Activated T-cell treated with anti-CD3 and anti-CD28 coated beads, Interleukin-2, amount 50 U/mL, for 4 hours (primary cell): ENCODE results near the gene HSPA5. TPM values are rescaled to one million over a fixed set of nuclear protein-coding genes. Genes with fewer than 3 reads are reported as not detected.
A peak's percentile ranks its signal among the peaks of the same experiment; 100 is the strongest.
"Not testable (repeated sequence)": the region's sequence is repeated elsewhere in the genome, so short reads cannot be mapped to it uniquely, and the experiment has no call there.

Experiments used
- ATAC-seq, 2 donors: fragments of 200-7000 bp; cut with Tn5 transposase; one replicate each; pipeline ENCODE4 v1.10.0; 2021
- DNase-seq: peaks from one replicate; pipeline ENCODE4 v3.0.0-alpha.2; 2020
- H3K27me3 Mint-ChIP-seq: one replicate; pipeline ENCODE4 v1.8.0; 2021; ENCODE audit warnings: low read depth, mixed read lengths
- H3K36me3 Mint-ChIP-seq: one replicate; pipeline ENCODE4 v1.8.0; 2022; ENCODE audit warnings: mixed read lengths; ENCODE audit not compliant: insufficient read depth
- H3K4me1 Mint-ChIP-seq: one replicate; pipeline ENCODE4 v1.8.0; 2021; ENCODE audit warnings: low read depth, mixed read lengths
- H3K4me3 Mint-ChIP-seq: one replicate; pipeline ENCODE4 v1.8.0; 2021; ENCODE audit warnings: mild to moderate bottlenecking, moderate library complexity, mixed read lengths
- H3K9me3 Mint-ChIP-seq: one replicate; pipeline ENCODE4 v1.8.0; 2021; ENCODE audit warnings: mixed read lengths
- total RNA-seq, 3 donors: library from RNA; stranded (reverse); gene quantifications; one replicate each; pipeline ENCODE4 v1.2.1, GENCODE V29; 2021

The HSPA5 gene
- total RNA-seq: 100 to 1,000 TPM; 303 to 366 (median 310) TPM

DNA sequence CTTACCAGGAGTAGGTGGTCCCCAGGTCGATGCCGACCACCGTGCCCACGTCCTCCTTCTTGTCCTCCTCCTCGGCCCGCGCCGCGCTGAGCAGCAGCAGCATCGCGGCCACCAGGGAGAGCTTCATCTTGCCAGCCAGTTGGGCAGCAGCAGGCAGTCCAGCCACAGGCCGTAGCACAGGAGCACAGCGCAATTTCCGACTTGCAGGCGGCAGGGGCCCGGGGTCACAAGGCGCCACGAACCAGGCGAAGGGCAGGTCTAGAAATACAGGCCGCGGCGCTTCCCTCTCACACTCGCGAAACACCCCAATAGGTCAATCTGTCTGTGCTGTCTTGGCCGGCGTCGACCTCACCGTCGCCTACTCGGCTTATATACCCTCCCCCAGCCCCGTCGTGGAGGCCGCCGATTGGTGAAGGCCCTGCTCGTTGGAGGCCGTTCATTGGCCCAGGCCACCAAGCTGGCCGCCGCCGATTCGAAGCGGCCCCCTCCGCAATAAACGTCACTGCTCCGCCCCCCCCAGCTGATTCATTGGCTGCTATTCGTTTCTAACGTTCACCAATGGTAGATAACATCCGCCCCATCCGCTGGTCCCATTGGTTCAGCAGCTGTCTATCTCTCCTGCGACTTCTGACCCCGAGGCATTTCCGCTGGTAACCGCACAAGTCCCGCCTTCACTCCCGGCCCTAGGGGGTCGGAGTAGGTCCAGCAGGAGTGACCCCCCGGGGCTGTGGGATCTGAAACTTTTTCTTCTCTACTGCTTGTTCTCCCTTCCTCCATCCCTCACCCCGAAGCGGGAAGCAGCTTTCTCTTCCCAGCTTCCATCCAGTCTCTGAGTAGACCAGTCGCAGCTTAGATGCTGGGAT lies at the start of gene HSPA5:
HSPA5 (minus strand) TSS at position 344 of the 863 bp plus-strand sequence; CDS start at position 127, 217 bp downstream.
- Mint-ChIP-seq H3K4me1 (peaks cover 43% of the 10 kb centered on the region), H3K9me3 (no peaks in the 10 kb centered on the region), H3K4me3 (peak within 1 kb of the TSS; percentile 99), H3K36me3 (peaks cover 45% of the 10 kb centered on the region), H3K27me3 (no peaks in the 10 kb centered on the region)
- ATAC-seq (peak; percentile 92 to 94), DNase-seq (peak; percentile 100)

DNA sequence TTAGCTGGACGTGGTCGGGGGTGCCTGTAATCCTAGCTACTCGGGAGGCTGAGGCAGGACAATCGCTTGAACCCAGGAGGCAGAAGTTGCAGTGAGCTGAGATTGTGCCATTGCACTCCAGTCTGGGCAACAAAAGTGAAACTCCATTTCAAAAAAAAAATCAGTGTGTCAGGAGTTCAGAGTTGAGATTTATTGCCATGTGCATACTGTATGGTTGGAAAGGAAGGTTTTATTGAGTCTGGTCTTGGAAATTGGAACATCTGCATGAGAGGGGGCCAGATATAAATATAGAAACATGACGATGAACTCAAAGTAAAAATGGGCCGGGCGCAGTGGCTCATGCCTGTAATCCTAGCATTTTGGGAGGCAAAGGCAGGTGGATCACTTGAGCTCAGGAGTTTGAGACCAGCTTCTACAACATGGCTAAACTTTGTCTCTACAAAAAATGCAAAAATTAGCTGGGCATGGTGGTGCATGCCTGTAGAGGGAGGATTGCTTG lies 45.8 kb upstream of the HSPA5 start:
- DNase-seq, H3K36me3 Mint-ChIP-seq, H3K4me3 Mint-ChIP-seq, ATAC-seq, H3K9me3 Mint-ChIP-seq, H3K27me3 Mint-ChIP-seq: not testable (repeated sequence)
- H3K4me1 Mint-ChIP-seq: peaks cover 10% of the 10 kb centered on the region

DNA sequence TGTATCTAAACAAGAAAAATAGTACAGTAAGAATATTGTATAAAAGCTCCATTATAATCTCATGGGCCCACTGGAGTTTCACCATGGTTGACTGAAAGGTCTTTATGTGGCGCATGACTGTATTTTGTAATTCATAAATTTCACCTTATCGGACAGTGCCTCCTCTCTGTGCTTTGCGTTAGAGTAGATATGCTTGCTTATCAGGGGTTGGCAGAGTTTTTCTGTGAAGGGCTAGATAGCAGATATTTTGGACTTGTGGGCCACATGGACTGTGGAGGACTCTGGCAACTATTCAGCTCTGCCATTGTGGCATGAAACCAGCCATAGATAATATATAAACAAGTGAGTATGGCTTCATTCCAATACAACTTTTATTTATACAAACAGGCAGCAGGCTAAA lies 43.7 kb upstream of the HSPA5 start:
- DNase-seq (no peak), ATAC-seq (no peak)
- Mint-ChIP-seq H3K9me3 (no peaks in the 10 kb centered on the region), H3K4me1 (peaks cover 10% of the 10 kb centered on the region), H3K27me3 (no peaks in the 10 kb centered on the region), H3K4me3 (no peak overlapping the region), H3K36me3 (peaks cover 1% of the 10 kb centered on the region)

DNA sequence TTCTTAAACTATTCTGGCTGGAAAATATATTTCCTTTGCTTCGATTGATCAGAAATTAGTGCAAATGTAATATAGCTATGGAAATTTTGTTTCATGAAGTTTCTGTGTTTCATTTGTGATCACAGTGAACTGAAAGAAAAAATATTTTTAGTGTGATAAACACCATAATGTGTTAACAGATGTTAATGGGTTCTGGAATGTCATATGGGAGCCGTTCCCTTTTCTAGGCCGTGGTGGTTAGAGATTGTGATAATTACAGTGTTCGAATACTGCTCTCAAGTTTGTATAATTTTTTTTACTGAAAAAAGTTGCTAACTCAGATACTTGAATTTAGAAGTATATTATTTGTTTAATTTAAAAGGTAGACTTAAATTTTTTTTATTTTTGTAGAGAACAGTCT lies 39.8 kb upstream of the HSPA5 start:
- Mint-ChIP-seq H3K4me3 (no peak overlapping the region), H3K9me3 (no peaks in the 10 kb centered on the region), H3K4me1 (peaks cover 7% of the 10 kb centered on the region), H3K27me3 (no peaks in the 10 kb centered on the region), H3K36me3 (peaks cover 2% of the 10 kb centered on the region)
- no peak for ATAC-seq
- no peak for DNase-seq

DNA sequence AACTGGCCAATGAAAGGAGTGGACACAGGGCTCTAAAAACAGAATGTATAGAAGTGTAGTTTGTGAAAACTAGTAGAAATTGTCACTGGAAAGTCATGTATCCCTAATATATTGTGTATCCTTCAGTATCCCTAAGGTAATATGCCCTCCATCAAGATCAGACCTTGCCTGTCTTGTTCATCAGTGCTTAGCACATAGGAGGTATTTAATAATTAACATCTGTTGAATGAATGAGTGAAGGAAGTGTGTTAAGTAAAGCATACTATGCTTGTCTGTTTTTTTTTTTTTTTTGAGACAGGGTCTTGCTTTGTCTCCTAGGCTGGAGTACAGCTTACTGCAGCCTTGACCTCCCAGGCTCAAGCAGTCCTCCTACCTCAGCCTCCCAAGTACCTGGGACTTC lies 36.3 kb upstream of the HSPA5 start:
- H3K9me3 Mint-ChIP-seq: no peaks in the 10 kb centered on the region
- ATAC-seq (no peak), DNase-seq (no peak)
- H3K4me1 Mint-ChIP-seq: peaks cover 6% of the 10 kb centered on the region
- peaks cover 2% of the 10 kb centered on the region for H3K36me3 Mint-ChIP-seq
- H3K4me3 Mint-ChIP-seq: no peak overlapping the region
- no peaks in the 10 kb centered on the region for H3K27me3 Mint-ChIP-seq

DNA sequence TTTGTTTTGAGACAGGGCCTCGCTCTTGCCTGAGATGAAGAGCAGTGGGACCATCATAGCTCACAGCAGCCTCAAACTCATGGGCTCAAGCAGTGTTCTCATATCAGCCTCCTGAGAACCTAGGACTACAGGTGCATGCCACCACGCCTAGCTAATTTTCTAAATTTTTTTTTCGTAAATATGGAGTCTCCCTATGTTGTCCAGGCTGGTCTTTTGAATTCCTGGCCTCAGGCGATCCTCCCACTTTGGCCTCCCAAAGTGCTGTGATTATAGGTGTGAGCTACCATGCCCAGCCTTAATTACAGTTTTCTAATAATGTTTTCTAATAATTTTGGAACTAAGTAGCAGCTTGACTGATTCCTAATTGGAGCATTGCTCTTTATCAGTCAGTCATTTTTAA lies 35.6 kb upstream of the HSPA5 start:
- DNase-seq: no peak
- Mint-ChIP-seq H3K27me3 (no peaks in the 10 kb centered on the region), H3K4me1 (peaks cover 8% of the 10 kb centered on the region), H3K36me3 (peaks cover 2% of the 10 kb centered on the region), H3K9me3 (no peaks in the 10 kb centered on the region), H3K4me3 (no peak overlapping the region)
- ATAC-seq: no peak

DNA sequence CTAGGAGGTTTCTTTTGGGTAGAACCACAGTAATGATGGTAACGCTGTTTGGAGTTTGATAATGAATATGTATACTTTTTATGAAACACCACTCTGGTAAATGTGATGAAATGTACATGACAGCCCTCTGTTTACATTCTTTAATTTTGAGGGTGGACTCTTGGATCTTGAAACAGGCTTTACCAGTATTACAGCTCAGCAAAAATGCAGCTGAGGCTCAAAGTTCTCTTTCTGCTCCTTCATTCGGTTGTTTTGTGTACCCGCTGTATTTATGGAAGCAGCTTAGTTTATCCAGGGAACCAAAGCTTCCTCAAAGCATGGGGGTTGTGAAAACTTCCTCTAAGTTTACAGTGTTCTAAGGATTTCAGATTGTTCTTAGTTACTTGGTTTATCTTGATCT lies 31.6 kb upstream of the HSPA5 start:
- Mint-ChIP-seq H3K4me3 (no peak overlapping the region), H3K27me3 (no peaks in the 10 kb centered on the region), H3K4me1 (peaks cover 21% of the 10 kb centered on the region), H3K36me3 (peaks cover 10% of the 10 kb centered on the region), H3K9me3 (no peaks in the 10 kb centered on the region)
- no peak for DNase-seq
- no peak for ATAC-seq

DNA sequence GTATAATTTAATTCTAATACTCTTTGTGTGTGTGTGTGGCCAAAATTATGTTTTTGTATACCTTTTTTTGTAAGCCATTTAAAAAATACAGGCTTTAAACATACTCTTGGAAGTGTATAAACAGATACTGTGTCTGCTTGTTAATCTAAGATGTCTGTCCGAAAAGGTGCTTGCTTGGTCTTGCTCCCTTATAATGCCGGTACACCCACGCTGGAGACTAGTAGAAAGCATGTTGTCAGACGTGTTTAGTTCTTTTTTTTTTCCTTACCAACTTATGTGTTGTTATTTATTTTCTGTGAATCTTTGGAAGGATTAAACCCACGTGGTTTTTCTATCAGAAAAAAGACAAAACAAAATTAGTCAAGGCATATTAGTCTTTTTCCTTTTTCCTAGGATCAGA lies 29.9 kb upstream of the HSPA5 start:
- no peak for ATAC-seq
- H3K36me3 Mint-ChIP-seq: peaks cover 13% of the 10 kb centered on the region

DNA sequence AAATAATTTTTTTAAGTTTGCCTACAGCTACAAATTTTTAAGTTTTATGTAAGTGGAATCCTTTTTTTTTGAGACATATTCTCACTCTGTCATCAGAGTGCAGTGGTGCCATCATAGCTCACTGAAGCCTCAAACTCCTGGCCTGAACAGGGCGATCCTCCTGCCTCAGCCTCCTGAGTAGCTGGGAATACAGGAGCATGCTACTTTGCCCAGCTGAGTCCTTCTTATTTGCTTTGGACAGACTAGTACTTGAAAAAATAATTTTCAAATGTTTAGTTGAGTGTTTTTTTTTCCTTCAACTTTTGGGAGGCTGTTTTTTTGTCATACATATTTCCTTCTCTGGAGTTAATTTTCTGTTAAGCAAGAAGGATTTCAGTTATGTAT lies 27.9 kb upstream of the HSPA5 start:
- H3K4me1 Mint-ChIP-seq: peaks cover 32% of the 10 kb centered on the region

More for the DNA sequence above, 29.9 kb upstream of the HSPA5 start:
- Mint-ChIP-seq H3K4me3 (no peak overlapping the region), H3K4me1 (peaks cover 21% of the 10 kb centered on the region), H3K9me3 (no peaks in the 10 kb centered on the region), H3K27me3 (no peaks in the 10 kb centered on the region)
- no peak for DNase-seq

DNA sequence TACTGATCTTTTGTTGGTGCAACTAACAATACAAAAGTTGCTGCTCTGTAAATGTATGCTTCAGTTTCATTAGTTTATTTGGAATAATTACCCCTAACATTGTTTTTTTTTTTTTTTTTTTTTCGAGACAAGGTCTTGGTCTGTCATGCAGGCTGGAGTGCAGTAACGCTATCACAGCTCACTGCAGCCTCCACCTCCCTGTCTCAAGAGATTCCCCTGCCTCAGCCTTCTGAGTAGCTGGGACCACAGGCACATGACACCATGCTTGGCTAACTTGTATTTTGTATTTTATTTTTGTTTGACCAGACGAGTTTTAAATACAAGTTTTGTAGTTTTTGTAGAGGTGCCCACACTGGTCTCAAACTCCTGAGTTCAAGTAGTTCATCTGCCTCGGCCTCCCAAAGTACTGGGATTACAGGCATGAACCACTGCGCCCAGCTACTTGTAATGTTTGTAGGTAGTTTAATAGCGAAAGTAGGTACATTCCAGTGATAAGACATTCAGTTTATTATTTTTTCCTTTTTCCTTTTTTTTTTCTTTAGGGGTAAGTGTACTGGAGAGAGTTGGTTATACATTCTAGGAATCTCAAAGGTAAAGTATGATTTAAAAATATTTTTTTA lies 27.4 kb upstream of the HSPA5 start:
- ATAC-seq (no peak), DNase-seq (no peak)
- Mint-ChIP-seq H3K9me3 (no peaks in the 10 kb centered on the region), H3K4me1 (peaks cover 37% of the 10 kb centered on the region), H3K36me3 (peaks cover 23% of the 10 kb centered on the region), H3K27me3 (no peaks in the 10 kb centered on the region), H3K4me3 (no peak overlapping the region)

More for the DNA sequence above, 27.9 kb upstream of the HSPA5 start:
- H3K4me3 Mint-ChIP-seq: no peak overlapping the region
- no peaks in the 10 kb centered on the region for H3K27me3 Mint-ChIP-seq
- ATAC-seq (no peak), DNase-seq (no peak)
- peaks cover 21% of the 10 kb centered on the region for H3K36me3 Mint-ChIP-seq
- H3K9me3 Mint-ChIP-seq: no peaks in the 10 kb centered on the region

DNA sequence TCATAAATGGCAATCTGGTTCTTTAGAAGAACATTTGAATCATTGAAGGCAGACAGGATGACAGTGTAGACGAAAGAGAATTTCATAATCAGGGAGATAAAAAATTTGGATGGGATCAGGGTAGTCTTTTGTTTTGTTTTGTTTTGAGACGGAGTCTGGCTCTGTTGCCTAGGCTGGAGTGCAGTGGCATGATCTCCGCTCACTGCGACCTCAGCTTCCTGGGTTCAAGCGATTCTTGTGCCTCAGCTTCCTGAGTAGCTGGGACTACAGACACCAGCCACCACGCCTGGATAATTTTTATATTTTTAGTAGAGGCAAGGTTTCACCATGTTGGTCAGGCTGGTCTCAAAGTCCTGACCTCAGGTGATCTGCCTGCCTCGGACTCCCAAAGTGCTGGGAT lies 22.9 kb upstream of the HSPA5 start:
- DNase-seq, H3K27me3 Mint-ChIP-seq, ATAC-seq, H3K9me3 Mint-ChIP-seq: not testable (repeated sequence)
- Mint-ChIP-seq H3K4me1 (peaks cover 39% of the 10 kb centered on the region), H3K36me3 (peaks cover 19% of the 10 kb centered on the region), H3K4me3 (peak overlapping the region; percentile 62)

DNA sequence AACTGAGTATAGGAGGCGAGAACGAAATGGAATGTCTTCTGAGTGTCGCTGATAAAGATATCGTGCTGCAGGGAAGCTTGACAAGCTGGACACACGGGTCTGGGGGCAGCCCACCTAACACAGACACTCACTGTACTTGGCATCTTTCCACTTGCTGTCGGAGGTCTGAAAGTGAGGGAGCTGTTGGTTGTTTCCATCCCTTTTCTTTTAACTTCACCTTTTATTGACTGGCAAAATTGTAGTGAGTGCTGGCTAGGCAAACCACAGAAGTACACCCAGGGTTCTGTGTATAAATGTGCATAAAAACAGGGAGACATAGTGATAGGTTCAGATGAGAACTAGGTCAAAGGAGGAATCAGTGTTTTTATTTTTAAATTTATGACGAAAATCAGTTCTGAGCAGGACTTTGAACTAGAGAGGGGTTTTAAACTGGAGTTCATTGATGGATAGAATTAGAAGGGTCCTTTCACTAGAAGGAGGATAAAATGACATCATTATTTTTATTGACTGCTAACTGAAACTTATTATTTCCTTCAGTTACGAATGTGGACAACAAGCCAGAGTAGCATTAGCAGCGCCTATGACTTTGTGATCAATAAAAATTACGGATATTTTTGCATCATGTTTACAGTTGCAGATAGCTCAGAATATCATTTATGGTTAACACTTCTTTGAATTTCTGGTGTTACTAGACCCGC lies 21.3 kb upstream of the HSPA5 start:
- Mint-ChIP-seq H3K27me3 (no peaks in the 10 kb centered on the region), H3K9me3 (no peaks in the 10 kb centered on the region), H3K4me1 (peaks cover 32% of the 10 kb centered on the region), H3K36me3 (peaks cover 16% of the 10 kb centered on the region), H3K4me3 (peak overlapping the region; percentile 99)
- no peak for DNase-seq
- ATAC-seq: no peak

DNA sequence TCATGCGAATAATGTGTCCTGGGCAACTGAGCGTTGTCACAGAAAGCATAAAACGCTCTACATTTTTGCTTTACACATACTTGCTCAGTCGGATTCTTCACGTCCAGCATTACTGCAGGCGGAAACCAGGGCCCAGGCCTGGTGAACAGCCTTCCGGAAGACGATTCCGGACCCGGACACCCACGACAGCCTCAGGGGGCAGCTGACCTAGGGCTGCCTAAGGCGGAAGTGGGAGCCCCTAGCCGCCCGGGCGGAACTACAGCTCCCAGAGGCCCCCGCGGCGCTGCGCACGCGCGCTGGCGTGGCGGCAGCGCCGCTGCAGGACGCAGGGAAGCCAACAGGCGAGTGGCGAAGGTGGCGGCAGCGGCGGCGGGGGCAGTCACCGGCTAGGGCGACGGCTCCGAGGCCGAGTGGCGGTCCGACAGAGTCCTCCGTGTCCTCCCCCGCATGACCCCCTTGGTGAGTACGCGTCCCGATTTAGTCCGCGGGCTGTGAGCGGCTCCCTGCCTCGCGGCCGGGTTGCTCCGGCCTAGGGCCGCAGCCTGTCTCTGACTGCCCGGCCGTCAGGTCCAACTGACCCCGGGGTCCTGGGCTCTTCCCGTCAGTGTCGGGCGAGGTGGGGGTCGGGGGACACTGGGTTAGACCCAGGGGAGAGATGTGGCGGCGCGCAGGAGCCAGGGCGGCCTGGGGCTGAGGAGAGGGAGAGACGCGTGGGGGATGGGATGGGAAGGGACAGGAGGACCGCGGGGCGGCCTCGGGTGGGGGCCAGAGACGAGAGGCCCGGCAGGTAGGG lies 20.6 kb upstream of the HSPA5 start, which contains the start of gene GAPVD1:
GAPVD1 (plus strand) TSS at position 326 of the 793 bp plus-strand sequence. CDS start 37,096 bp downstream, outside the sequence.
- H3K9me3 Mint-ChIP-seq: no peaks in the 10 kb centered on the region
- no peaks in the 10 kb centered on the region for H3K27me3 Mint-ChIP-seq
- peaks cover 12% of the 10 kb centered on the region for H3K36me3 Mint-ChIP-seq
- ATAC-seq: peak; percentile 99 to 100
- H3K4me3 Mint-ChIP-seq: peak within 1 kb of the TSS; percentile 99
- peak; percentile 80 for DNase-seq
- H3K4me1 Mint-ChIP-seq: peaks cover 32% of the 10 kb centered on the region

DNA sequence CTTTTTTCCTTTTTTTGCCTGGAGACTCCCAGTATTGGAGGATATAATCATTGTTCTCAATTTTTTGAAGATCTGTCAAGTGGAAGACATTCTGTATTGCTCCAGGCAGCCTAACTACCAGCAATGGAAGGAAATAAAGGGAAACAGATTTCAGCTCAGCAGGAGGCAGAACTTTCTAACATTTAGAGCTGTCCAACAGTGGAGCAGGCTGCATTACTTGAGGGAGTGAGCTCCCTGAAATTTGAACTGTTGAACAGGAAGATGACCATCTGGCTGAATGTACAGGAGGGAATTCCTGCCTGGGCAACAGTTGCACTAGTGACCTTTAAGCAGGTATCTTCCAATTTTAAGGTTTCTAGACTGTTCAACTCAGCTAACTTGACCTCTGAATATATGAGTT lies 19.4 kb upstream of the HSPA5 start:
- Mint-ChIP-seq H3K4me1 (peaks cover 32% of the 10 kb centered on the region), H3K9me3 (no peaks in the 10 kb centered on the region), H3K27me3 (no peaks in the 10 kb centered on the region), H3K36me3 (peaks cover 10% of the 10 kb centered on the region), H3K4me3 (peak overlapping the region; percentile 99)
- ATAC-seq (no peak), DNase-seq (no peak)
